ENCODE data around the gene DUSP2.

DNA sequence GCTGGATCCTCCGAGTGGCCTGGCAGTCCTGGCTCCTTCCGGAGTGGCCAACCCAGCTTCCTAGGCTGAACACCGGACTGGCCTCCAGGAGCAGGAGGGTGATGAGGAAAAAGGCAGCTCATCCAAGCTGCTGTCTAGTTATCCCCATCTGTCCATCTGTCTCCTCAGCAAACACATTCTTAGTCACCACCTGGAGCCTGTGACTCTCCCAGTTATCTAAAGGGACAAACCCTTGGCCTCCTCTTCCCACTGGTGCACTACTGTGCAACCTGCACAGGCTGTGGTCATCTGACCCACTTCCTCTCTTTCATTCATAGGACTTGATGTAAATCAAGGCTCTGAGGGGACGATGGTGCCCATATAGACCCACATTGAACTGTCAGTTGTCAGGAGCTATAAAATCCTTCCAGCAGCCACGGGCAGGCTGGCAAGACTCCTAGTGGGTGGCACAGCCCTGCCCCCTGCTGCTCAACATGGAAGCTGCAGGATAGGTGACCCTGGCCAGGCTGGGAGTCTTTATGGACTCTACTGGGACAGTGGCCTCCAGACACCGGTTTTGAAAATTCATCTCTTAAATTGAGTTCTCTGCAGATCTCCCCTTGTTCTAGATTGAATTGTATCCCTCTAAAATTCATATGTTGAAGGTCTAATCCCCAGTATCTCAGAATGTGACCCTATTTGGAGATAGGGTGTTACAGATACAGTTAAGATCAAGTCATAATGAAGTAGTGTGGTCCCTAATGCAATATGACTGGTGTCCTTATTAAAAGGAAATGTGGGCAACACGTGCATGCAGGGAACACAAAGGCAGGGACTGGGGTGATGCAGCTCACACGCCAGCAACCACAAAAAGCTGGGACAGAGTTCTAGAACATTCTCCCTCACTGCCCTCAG, 29.3 kb upstream of the DUSP2 start:
- TF ChIP-seq, protein P1, sequence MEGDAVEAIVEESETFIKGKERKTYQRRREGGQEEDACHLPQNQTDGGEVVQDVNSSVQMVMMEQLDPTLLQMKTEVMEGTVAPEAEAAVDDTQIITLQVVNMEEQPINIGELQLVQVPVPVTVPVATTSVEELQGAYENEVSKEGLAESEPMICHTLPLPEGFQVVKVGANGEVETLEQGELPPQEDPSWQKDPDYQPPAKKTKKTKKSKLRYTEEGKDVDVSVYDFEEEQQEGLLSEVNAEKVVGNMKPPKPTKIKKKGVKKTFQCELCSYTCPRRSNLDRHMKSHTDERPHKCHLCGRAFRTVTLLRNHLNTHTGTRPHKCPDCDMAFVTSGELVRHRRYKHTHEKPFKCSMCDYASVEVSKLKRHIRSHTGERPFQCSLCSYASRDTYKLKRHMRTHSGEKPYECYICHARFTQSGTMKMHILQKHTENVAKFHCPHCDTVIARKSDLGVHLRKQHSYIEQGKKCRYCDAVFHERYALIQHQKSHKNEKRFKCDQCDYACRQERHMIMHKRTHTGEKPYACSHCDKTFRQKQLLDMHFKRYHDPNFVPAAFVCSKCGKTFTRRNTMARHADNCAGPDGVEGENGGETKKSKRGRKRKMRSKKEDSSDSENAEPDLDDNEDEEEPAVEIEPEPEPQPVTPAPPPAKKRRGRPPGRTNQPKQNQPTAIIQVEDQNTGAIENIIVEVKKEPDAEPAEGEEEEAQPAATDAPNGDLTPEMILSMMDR (IDR thresholded peaks at IDR 0.05), result peak; percentile 96
- no peak for TF ChIP-seq POLR2AphosphoS5 (IDR thresholded peaks at IDR 0.05; ENCODE audit: low read depth, low read length)
- TF ChIP-seq, protein P2, sequence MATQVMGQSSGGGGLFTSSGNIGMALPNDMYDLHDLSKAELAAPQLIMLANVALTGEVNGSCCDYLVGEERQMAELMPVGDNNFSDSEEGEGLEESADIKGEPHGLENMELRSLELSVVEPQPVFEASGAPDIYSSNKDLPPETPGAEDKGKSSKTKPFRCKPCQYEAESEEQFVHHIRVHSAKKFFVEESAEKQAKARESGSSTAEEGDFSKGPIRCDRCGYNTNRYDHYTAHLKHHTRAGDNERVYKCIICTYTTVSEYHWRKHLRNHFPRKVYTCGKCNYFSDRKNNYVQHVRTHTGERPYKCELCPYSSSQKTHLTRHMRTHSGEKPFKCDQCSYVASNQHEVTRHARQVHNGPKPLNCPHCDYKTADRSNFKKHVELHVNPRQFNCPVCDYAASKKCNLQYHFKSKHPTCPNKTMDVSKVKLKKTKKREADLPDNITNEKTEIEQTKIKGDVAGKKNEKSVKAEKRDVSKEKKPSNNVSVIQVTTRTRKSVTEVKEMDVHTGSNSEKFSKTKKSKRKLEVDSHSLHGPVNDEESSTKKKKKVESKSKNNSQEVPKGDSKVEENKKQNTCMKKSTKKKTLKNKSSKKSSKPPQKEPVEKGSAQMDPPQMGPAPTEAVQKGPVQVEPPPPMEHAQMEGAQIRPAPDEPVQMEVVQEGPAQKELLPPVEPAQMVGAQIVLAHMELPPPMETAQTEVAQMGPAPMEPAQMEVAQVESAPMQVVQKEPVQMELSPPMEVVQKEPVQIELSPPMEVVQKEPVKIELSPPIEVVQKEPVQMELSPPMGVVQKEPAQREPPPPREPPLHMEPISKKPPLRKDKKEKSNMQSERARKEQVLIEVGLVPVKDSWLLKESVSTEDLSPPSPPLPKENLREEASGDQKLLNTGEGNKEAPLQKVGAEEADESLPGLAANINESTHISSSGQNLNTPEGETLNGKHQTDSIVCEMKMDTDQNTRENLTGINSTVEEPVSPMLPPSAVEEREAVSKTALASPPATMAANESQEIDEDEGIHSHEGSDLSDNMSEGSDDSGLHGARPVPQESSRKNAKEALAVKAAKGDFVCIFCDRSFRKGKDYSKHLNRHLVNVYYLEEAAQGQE (IDR thresholded peaks at IDR 0.05; ENCODE audit: insufficient read depth in 1 of 2, low read depth in 2 of 2, low read length in 1 of 2), result no peak

Data from Panc1 (cell line).